Measurements from ENCODE around the gene NDUFS8. TPM values are rescaled to one million over a fixed set of nuclear protein-coding genes. Genes with fewer than 3 reads are reported as not detected.
A peak's percentile ranks its signal among the peaks of the same experiment; 100 is the strongest.

NDUFS8 gene
- total and polyA plus RNA-seq, 10 of the 15 experiments (the other 5 are each of a cell fraction or from before 2014, with no cell fraction given), result 17.6 to 308 (median 120) TPM

DNA sequence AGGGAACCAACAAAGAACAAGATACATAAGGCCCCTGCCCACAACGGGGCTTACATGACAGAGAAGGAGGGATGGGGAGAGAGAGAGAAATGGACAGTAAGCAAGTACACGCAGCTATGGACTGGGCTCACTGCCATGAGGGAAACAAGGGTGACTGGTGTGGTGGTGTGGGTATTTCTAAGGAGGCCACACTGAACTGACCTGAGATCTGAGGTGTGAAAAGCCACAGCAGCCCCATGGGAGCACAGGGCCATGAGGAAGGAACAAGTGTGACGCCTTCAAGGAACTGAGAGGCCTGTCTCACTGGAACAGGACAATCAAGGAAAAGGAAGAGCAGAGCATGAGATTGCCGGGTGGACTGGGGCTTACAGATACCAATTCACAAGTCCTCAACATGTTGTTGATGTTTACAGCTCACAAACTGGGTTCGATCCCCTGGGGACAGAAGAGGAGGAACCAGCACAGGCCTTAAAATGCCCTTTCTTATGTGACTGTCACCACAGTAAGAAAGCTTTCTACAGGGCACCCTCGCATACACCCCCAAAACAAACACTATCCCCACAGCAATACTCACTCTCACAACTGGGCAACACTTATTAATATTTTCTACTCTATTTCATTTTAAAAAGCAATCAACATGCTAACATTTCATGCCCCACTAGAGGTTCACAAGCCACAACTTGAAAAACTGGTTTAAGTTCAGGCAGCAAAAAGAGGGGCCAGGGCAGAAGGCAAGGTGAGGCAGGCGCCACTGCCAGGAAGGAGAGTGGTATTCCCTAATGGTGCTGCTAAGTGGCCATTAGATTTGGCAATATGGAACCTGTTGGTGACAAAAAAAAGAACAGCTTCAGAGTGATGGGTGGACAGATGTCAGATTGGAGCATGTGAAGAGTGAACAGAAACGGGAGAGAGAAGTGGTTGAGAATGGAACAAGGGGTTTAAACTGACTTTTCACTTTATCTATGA is 47.4 kb downstream of the NDUFS8 start (continued):
- TF ChIP-seq SIX5 (IDR thresholded peaks at IDR 0.05; ENCODE audit: low read depth, low read length, severe bottlenecking) (no peak), RUNX3 (IDR thresholded peaks at IDR 0.05; ENCODE audit: low read length) (peak; percentile 57), BCL3 (IDR thresholded peaks at IDR 0.05; ENCODE audit: borderline replicate concordance, insufficient read depth, low read depth, low read length, poor library complexity, severe bottlenecking) (no peak), MTA2 (IDR thresholded peaks at IDR 0.05; ENCODE audit: low read depth) (peak; percentile 71), EP300 (IDR thresholded peaks at IDR 0.05; ENCODE audit: borderline replicate concordance in 1 of 2, control insufficient read depth in 1 of 2, low read depth in 2 of 2, low read length in 2 of 2) (peak; percentile 46 to 83; a peak in 3 of 4 replicates), STAT1 (conservative IDR thresholded peaks at IDR 0.05) (no peak), GABPA (IDR thresholded peaks at IDR 0.05; ENCODE audit: low read depth) (no peak), CEBPZ (IDR thresholded peaks at IDR 0.05; ENCODE audit: low read depth, low read length) (no peak), NRF1 (conservative IDR thresholded peaks at IDR 0.05; ENCODE audit: low read depth, low read length) (no peak), POLR2A (IDR thresholded peaks at IDR 0.05; ENCODE audit: low read depth, low read length) (no peak), JUNB (IDR thresholded peaks at IDR 0.05) (no peak), TCF3 (IDR thresholded peaks at IDR 0.05; ENCODE audit: borderline replicate concordance, insufficient read depth, low read depth, low read length) (no peak), EZH2 (IDR thresholded peaks at IDR 0.05; ENCODE audit: borderline replicate concordance, control insufficient read depth, low read depth, low read length) (no peak), NKRF (conservative IDR thresholded peaks at IDR 0.05) (no peak), SUZ12 (IDR thresholded peaks at IDR 0.05; ENCODE audit: unreplicated experiment) (no peak), GATAD2B (conservative IDR thresholded peaks at IDR 0.05; ENCODE audit: low read depth) (peak; percentile 51; the same call in 1 of the 2 replicates)
- TF ChIP-seq, protein P1, sequence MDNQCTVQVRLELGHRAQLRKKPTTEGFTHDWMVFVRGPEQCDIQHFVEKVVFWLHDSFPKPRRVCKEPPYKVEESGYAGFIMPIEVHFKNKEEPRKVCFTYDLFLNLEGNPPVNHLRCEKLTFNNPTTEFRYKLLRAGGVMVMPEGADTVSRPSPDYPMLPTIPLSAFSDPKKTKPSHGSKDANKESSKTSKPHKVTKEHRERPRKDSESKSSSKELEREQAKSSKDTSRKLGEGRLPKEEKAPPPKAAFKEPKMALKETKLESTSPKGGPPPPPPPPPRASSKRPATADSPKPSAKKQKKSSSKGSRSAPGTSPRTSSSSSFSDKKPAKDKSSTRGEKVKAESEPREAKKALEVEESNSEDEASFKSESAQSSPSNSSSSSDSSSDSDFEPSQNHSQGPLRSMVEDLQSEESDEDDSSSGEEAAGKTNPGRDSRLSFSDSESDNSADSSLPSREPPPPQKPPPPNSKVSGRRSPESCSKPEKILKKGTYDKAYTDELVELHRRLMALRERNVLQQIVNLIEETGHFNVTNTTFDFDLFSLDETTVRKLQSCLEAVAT (IDR thresholded peaks at IDR 0.05), result peak; percentile 57; the same call in 1 of the 2 replicates

Measured in GM12878 (cell line).